Activated T-helper 1 cell treated with anti-CD3 and anti-CD28 coated beads, Interleukin-12 subunit alpha, Interleukin-12 subunit beta, Interleukin-2, Interleukin-4 antibody, amounts not matched to agents 30 ng/mL and 10 ng/mL and 1 ng/mL, durations not matched to agents 14 hours and 24 hours and 36 hours (primary cell): Measurements from ENCODE around the gene MRPL36. TPM values are rescaled to one million over a fixed set of nuclear protein-coding genes. Genes with fewer than 3 reads are reported as not detected.

Experiments used
- DNase-seq: peaks from one replicate; pipeline ENCODE4 v3.0.0; 2021; ENCODE audit warnings: low spot score
- H3K27ac Mint-ChIP-seq: one replicate; pipeline ENCODE4 v1.8.0; 2021; ENCODE audit warnings: mild to moderate bottlenecking, mixed read lengths
- H3K27me3 Mint-ChIP-seq: one replicate; pipeline ENCODE4 v1.8.0; 2022; ENCODE audit warnings: mild to moderate bottlenecking, moderate library complexity, mixed read lengths; ENCODE audit not compliant: insufficient read depth
- H3K36me3 Mint-ChIP-seq: one replicate; pipeline ENCODE4 v1.8.0; 2021; ENCODE audit warnings: low read depth, mixed read lengths
- H3K4me1 Mint-ChIP-seq: one replicate; pipeline ENCODE4 v1.8.0; 2021; ENCODE audit warnings: low read depth, mixed read lengths
- H3K4me3 Mint-ChIP-seq: one replicate; pipeline ENCODE4 v1.8.0; 2021; ENCODE audit warnings: mild to moderate bottlenecking, moderate library complexity, mixed read lengths
- H3K9me3 Mint-ChIP-seq: one replicate; pipeline ENCODE4 v1.8.0; 2021; ENCODE audit warnings: mixed read lengths
- intact Hi-C: fragments of 100-400 bp; cut with micrococcal nuclease; formaldehyde crosslinking; loops from one replicate; pipeline ENCODE4 v1.15.1; 2024
- total RNA-seq: library from RNA; stranded (reverse); gene quantifications from 2 replicates; pipeline ENCODE4 v1.2.3, GENCODE V29; 2022

The MRPL36 gene
- total RNA-seq, 1 donor from 2014 or later: 118 TPM

- H3K27ac Mint-ChIP-seq: no peak overlapping the region
- no peak for DNase-seq
- intact Hi-C loops: no loop called here
- no peaks in the 10 kb centered on the region for H3K36me3 Mint-ChIP-seq
- no peak overlapping the region for H3K4me3 Mint-ChIP-seq
- no peaks in the 10 kb centered on the region for H3K9me3 Mint-ChIP-seq
- peaks cover 12% of the 10 kb centered on the region for H3K4me1 Mint-ChIP-seq
- H3K27me3 Mint-ChIP-seq: peaks cover 9% of the 10 kb centered on the region
Observed at GRCh38 chr5:1778138-1779020, 21.3 kb downstream of the MRPL36 start.

- intact Hi-C loops: no loop called here
- no peak overlapping the region for H3K27ac Mint-ChIP-seq
- DNase-seq: no peak
- H3K4me1 Mint-ChIP-seq: peaks cover 7% of the 10 kb centered on the region
- H3K4me3 Mint-ChIP-seq: no peak overlapping the region
- no peaks in the 10 kb centered on the region for H3K36me3 Mint-ChIP-seq
- peaks cover 13% of the 10 kb centered on the region for H3K27me3 Mint-ChIP-seq
- no peaks in the 10 kb centered on the region for H3K9me3 Mint-ChIP-seq
Observed at GRCh38 chr5:1777281-1778137, 22.1 kb downstream of the MRPL36 start.

GRCh38 chr5:1776831-1777230 lies 22.8 kb downstream of the MRPL36 start:
- Mint-ChIP-seq H3K27ac (no peak overlapping the region), H3K36me3 (no peaks in the 10 kb centered on the region), H3K9me3 (no peaks in the 10 kb centered on the region), H3K27me3 (peaks cover 17% of the 10 kb centered on the region), H3K4me3 (no peak overlapping the region), H3K4me1 (peaks cover 7% of the 10 kb centered on the region)
- no peak for DNase-seq
- intact Hi-C loops: no loop called here

GRCh38 chr5:1772634-1773033 lies 27.0 kb downstream of the MRPL36 start:
- Mint-ChIP-seq H3K9me3 (no peaks in the 10 kb centered on the region), H3K4me3 (no peak overlapping the region), H3K4me1 (peaks cover 7% of the 10 kb centered on the region), H3K27me3 (peaks cover 20% of the 10 kb centered on the region), H3K27ac (no peak overlapping the region), H3K36me3 (no peaks in the 10 kb centered on the region)
- intact Hi-C loops: no loop called here
- no peak for DNase-seq

GRCh38 chr5:1771149-1772065 lies 28.2 kb downstream of the MRPL36 start:
- Mint-ChIP-seq H3K9me3 (no peaks in the 10 kb centered on the region), H3K27me3 (peaks cover 20% of the 10 kb centered on the region), H3K4me3 (no peak overlapping the region), H3K4me1 (peaks cover 7% of the 10 kb centered on the region), H3K36me3 (no peaks in the 10 kb centered on the region), H3K27ac (no peak overlapping the region)
- intact Hi-C loops: no loop called here
- DNase-seq: no peak

GRCh38 chr5:1770443-1770802 lies 29.2 kb downstream of the MRPL36 start:
- no peak for DNase-seq
- Mint-ChIP-seq H3K9me3 (no peaks in the 10 kb centered on the region), H3K4me3 (no peak overlapping the region), H3K27ac (no peak overlapping the region), H3K27me3 (peaks cover 12% of the 10 kb centered on the region), H3K36me3 (no peaks in the 10 kb centered on the region), H3K4me1 (peaks cover 7% of the 10 kb centered on the region)
- intact Hi-C loops: no loop called here

GRCh38 chr5:1769752-1770442 lies 29.7 kb downstream of the MRPL36 start:
- Mint-ChIP-seq H3K27ac (no peak overlapping the region), H3K4me1 (peaks cover 7% of the 10 kb centered on the region), H3K4me3 (no peak overlapping the region), H3K9me3 (no peaks in the 10 kb centered on the region), H3K36me3 (no peaks in the 10 kb centered on the region), H3K27me3 (peaks cover 11% of the 10 kb centered on the region)
- no peak for DNase-seq
- intact Hi-C loops: no loop called here

- Mint-ChIP-seq H3K27me3 (peaks cover 11% of the 10 kb centered on the region), H3K4me1 (peaks cover 7% of the 10 kb centered on the region), H3K36me3 (no peaks in the 10 kb centered on the region), H3K27ac (no peak overlapping the region), H3K4me3 (no peak overlapping the region), H3K9me3 (no peaks in the 10 kb centered on the region)
- intact Hi-C loops: no loop called here
- DNase-seq: no peak
Observed at GRCh38 chr5:1769017-1769640, 30.5 kb downstream of the MRPL36 start.

- peaks cover 7% of the 10 kb centered on the region for H3K4me1 Mint-ChIP-seq
Observed at GRCh38 chr5:1768283-1769000, 31.2 kb downstream of the MRPL36 start.

GRCh38 chr5:1767524-1768282 lies 31.9 kb downstream of the MRPL36 start:
- no peak for DNase-seq
- no peaks in the 10 kb centered on the region for H3K9me3 Mint-ChIP-seq
- no peak overlapping the region for H3K27ac Mint-ChIP-seq
- peaks cover 12% of the 10 kb centered on the region for H3K27me3 Mint-ChIP-seq
- H3K36me3 Mint-ChIP-seq: no peaks in the 10 kb centered on the region
- intact Hi-C loops: no loop called here
- no peak overlapping the region for H3K4me3 Mint-ChIP-seq
- H3K4me1 Mint-ChIP-seq: peaks cover 5% of the 10 kb centered on the region

More at GRCh38 chr5:1768283-1769000, 31.2 kb downstream of the MRPL36 start:
- H3K9me3 Mint-ChIP-seq: no peaks in the 10 kb centered on the region
- intact Hi-C loops: no loop called here
- no peaks in the 10 kb centered on the region for H3K36me3 Mint-ChIP-seq
- H3K27ac Mint-ChIP-seq: no peak overlapping the region
- H3K27me3 Mint-ChIP-seq: peaks cover 11% of the 10 kb centered on the region
- DNase-seq: no peak
- H3K4me3 Mint-ChIP-seq: no peak overlapping the region

- Mint-ChIP-seq H3K27me3 (peaks cover 7% of the 10 kb centered on the region), H3K9me3 (no peaks in the 10 kb centered on the region), H3K36me3 (no peaks in the 10 kb centered on the region), H3K27ac (no peak overlapping the region), H3K4me3 (no peak overlapping the region), H3K4me1 (no peaks in the 10 kb centered on the region)
- DNase-seq: no peak
- intact Hi-C loops: no loop called here
Observed at GRCh38 chr5:1765880-1766235, 33.8 kb downstream of the MRPL36 start.
